GM11168 (cell line): ENCODE results near the gene ARHGEF11.

Experiments used
- in situ Hi-C: fragments of 300-500 bp; cut with MboI; formaldehyde crosslinking; loops from one replicate; pipeline ENCODE4 v1.12.0; 2022; ENCODE audit warnings: low sequenced_read_pairs; ENCODE audit not compliant: unreplicated experiment

Gene ARHGEF11

DNA sequence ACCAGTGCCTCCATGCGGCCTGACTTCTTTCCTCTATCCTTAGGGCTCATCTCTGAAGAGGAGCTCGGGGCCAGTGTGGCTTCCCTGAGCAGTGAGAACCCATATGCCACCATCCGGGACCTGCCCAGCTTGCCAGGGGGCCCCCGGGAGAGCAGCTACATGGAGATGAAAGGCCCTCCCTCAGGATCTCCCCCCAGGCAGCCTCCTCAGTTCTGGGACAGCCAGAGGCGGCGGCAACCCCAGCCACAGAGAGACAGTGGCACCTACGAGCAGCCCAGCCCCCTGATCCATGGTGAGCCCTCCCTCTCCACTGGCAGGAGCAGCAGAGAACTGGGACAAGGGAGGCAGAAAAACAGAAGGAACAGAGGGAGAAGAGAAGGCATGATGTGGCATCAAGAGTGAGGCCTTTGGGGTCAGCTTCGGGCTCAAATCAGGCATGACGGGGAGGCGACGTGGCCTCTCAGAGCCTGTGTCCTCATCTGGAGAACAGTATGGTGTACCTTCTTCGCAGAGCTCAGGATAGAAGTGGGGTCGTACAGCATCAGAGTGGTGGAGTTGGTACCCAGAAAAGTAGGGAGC, 131.6 kb downstream of the ARHGEF11 start:
- in situ Hi-C loops: no loop called here

- in situ Hi-C loops: no loop called here
Observed at GRCh38 chr1:156912861-156913808, 132.4 kb downstream of the ARHGEF11 start.

- in situ Hi-C loops: no loop called here
Observed at GRCh38 chr1:156912310-156912709, 133.2 kb downstream of the ARHGEF11 start.

- in situ Hi-C loops: no loop called here
Observed at GRCh38 chr1:156911577-156912298, 133.8 kb downstream of the ARHGEF11 start.

DNA sequence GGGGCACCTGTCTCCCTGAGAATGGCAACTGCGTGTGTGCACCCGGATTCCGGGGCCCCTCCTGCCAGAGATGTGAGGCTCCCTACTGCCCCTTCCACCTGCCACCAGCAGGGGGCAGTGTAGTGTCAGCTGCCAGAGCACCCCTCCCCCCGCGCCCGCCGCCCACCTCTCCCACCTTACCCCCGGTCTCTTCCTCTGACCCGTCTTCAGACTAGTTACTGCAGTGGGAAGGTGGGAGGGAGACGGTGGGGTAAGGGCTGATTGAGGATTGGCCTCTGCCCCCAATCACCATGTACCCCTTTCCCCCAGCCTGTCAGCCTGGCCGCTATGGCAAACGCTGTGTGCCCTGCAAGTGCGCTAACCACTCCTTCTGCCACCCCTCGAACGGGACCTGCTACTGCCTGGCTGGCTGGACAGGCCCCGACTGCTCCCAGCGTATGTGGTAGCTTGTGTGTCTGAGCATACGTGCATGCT, 135.2 kb downstream of the ARHGEF11 start:
- in situ Hi-C loops: no loop called here

DNA sequence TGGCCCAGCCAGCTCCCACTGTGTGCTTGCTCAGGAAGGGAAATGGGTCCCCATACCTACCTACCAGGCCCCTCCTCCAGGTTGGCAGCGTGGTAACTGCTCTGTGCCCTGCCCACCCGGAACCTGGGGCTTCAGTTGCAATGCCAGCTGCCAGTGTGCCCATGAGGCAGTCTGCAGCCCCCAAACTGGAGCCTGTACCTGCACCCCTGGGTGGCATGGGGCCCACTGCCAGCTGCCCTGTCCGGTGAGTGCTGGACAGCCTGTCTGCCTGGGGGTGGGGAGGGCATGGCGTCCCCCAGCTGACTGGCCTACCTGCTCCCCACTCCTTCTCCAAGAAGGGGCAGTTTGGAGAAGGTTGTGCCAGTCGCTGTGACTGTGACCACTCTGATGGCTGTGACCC, 135.9 kb downstream of the ARHGEF11 start:
- in situ Hi-C loops: no loop called here

DNA sequence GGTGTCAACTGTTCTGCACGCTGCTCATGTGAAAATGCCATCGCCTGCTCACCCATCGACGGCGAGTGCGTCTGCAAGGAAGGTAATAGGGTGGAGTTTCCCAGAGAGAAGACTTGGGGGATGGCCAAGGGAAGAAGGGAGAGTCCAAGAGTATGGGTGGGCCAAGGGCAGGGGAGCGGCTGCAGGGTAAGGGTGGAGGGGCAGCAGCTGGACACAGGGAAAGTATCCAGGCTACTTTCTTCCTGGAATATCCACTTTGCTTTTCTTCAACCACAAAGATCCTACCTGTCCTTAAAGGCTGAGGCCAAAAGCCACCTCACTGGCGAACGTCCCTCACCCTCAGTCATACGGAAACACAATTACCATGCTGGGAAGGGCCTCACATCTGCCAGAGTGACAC, 136.6 kb downstream of the ARHGEF11 start:
- in situ Hi-C loops: no loop called here

- in situ Hi-C loops: no loop called here
Observed at GRCh38 chr1:156908541-156908940, 137.0 kb downstream of the ARHGEF11 start.

GRCh38 chr1:156906206-156906906, 139.2 kb downstream of the ARHGEF11 start:
- in situ Hi-C loops: no loop called here

- in situ Hi-C loops: no loop called here
Observed at GRCh38 chr1:156905651-156906050, 139.9 kb downstream of the ARHGEF11 start.

- in situ Hi-C loops: no loop called here
Observed at GRCh38 chr1:156905176-156905575, 140.4 kb downstream of the ARHGEF11 start.

DNA sequence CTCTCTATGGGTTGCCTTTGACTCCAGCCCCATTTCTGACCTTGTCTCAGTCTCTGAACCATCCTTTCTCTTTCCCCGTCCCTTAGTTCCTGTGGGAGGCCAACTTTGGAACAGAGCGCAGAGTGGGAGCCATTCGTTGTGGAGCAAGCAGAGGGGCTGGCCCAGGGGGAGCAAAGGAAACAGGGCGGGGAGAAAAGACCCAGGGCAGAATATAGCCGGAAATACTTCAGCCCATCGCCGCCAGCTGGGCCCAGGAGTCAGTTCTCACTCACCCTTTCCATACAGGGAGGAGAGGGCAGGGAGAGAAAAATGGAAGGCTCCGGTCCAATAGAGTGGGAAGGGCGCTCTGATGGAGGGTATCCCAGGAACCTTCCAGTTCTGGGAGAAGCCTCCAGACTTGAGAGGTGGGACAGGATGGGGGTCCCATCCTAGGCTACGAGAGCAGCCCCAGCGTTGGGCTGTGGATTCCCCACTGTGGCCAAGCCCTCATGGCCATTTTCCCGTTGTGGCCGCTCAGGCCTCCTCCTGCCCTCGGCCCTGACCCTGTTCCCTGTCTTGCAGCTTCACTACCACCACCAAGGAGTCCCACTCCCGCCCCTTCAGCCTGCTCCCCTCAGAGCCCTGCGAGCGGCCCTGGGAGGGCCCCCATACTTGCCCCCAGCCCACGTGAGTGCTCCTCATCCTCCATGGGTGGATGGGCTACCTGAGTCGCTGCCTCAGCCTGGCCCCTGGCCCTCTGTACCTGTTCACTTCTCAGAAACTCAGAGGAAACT, 141.2 kb downstream of the ARHGEF11 start:
- in situ Hi-C loops: no loop called here

- in situ Hi-C loops: no loop called here
Observed at GRCh38 chr1:156903328-156904091, 142.0 kb downstream of the ARHGEF11 start.

- in situ Hi-C loops: no loop called here
Observed at GRCh38 chr1:156901966-156902915, 143.3 kb downstream of the ARHGEF11 start.

DNA sequence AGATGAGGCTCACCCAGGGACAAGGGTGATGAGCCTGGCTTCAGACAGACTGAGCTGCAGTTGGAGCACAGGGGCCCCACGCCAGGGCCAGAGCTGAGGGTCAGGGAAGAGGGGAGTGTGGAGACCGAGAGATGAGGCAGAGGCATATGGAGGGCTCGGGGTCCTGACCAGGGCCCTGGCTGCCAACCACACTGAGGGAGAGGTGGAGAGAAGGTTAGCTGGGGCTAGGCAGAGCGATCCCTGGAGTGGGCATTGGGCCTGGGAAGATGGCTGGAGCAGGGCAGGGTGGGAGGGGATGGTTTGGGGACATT, 144.0 kb downstream of the ARHGEF11 start:
- in situ Hi-C loops: no loop called here

DNA sequence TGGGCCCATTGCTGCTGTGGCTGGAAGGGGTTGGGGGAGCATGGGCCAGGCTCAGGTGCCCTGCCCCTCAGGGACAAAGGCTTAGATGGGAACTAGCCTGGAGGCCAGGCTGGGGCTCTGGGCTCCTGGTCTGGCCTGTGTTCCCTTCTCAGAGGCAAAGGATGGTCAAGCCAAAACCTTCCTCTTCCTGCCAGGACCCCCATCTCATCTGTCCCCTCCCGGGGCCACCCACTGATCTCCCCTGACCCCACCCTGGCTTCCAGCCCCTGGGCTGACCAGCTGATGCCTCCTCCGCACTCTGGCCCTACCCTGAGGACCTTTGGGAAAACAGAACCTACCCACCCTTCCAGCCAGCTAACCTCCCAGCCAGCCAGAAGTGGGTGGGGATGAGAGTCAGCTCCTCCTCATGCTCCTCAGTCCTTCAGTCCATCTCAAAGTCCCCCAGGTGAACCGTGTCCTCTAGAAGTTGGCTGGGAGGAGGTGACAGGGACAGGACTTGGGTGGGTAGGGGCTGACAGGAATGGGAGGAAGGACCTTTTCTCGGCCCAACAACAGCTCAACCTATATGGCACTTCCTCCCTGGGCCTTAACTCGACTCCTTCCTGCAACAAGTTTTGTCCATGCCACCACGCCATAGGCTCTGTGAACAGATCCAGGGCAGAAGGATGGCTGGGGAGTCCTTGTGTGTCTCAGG, 144.5 kb downstream of the ARHGEF11 start:
- in situ Hi-C loops: no loop called here

DNA sequence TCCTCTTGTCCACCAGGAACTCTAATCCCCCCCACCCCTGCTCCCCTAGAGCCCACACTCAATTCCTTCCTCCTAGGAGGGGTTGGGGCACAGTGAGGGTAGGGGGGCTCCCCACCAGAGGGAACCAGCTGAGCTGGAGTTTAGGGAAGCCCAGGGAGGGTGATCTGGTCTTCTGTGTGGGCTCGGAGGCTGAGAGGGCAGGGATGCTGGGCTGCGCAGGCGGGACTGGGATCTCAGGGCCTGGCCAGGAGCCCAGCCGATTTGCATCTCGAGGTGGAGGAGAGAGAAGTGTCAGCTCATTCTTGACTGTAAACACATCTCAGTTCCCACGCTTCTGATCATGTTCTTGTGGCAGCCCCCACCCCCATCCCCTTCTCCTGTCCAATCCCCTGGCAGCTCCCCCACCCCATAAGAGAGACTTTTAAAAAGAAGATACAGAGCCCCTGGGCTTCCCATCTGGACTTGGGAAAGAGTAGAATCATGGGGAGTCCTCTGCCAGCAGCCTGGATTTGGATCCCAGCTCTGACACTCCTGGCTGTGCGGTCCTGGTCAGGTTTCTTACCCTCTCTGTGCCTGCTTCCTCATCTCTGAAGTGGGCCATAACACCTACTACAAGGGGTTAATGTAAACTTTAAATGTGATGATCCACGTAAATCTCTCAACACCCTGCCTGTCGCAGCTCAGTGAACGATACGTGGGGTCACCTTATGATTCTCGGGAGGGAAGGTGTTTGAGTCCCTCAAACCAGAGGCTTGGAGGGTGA, 145.4 kb downstream of the ARHGEF11 start:
- in situ Hi-C loops: no loop called here
